GM12878 (cell line): ENCODE data around the gene TSHZ2. TPM values are rescaled to one million over a fixed set of nuclear protein-coding genes. Genes with fewer than 3 reads are reported as not detected.

Experiments used
- ATAC-seq: fragments of 200-7000 bp; cut with Tn5 transposase; 3 replicates; pipeline ENCODE4 v1.9.1; 2020; ENCODE audit warnings: mild to moderate bottlenecking, moderate library complexity
- BruUV-seq: library from RNA; stranded (reverse); fragments of 400-500 nt; replicated peaks from 2 replicates; lab custom pipeline; 2021; lab: Mats Ljungman, UMichigan
- CTCF ChIA-PET: fragments of 300-600 bp; sonication (Branson Sonifier 250); formaldehyde crosslinking; extraction: SDS; loops from one replicate; lab custom pipeline; 2021; ENCODE audit warnings: inconsistent platforms; lab: Yijun Ruan, JAX
- POLR2A ChIA-PET: fragments of 350-600 bp; formaldehyde crosslinking; extraction: SDS; loops from one replicate; lab custom pipeline; 2021; ENCODE audit warnings: inconsistent platforms; lab: Charles Lee
- RAD21 ChIA-PET: fragments of 300-600 bp; sonication (Branson Sonifier 250); formaldehyde crosslinking; loops from one replicate; lab custom pipeline; 2023; ENCODE audit warnings: antibody characterized with exemption; ENCODE audit not compliant: unreplicated experiment; lab: Charles Lee
- SMC1A ChIA-PET: fragments of 300-600 bp; sonication (Branson Sonifier 250); formaldehyde crosslinking; loops from one replicate; lab custom pipeline; 2023; ENCODE audit not compliant: unreplicated experiment, uncharacterized antibody; lab: Charles Lee
- DNase-seq: peaks from one replicate; pipeline ENCODE4 v3.0.0-alpha.2; 2011; ENCODE audit warnings: low read depth, low spot score
- FAIRE-seq: peaks from 3 replicates; lab custom pipeline; 2011; peaks lifted over from hg19 to GRCh38; lab: Jason Lieb, UNC
- H2AFZ ChIP-seq: 2 replicates; pipeline ENCODE4 v1.6.0; 2011; ENCODE audit warnings: low read depth, low read length, control low read depth; ENCODE audit not compliant: control insufficient read depth
- H3K27ac ChIP-seq: 2 replicates; pipeline ENCODE4 v1.5.1; 2011; ENCODE audit warnings: control low read depth; ENCODE audit not compliant: control insufficient read depth, insufficient read depth
- H3K27me3 ChIP-seq, 2 experiments: replicated peaks in 1 of 2; 2 replicates each; pipeline versions ENCODE4 v1.6.0 to v1.6.1; 2011; ENCODE audit warnings: low read length in 1 of 2; ENCODE audit not compliant: control insufficient read depth in 2 of 2, insufficient read depth in 2 of 2
- H3K36me3 ChIP-seq, 2 experiments: 2 replicates each; pipeline ENCODE4 v1.5.1; 2011; ENCODE audit warnings: low read length in 1 of 2; ENCODE audit not compliant: control insufficient read depth in 2 of 2, insufficient read depth in 2 of 2
- H3K4me1 ChIP-seq: 2 replicates; pipeline ENCODE4 v1.6.1; 2011; ENCODE audit warnings: mild to moderate bottlenecking, low read length, moderate library complexity, mixed read lengths; ENCODE audit not compliant: control insufficient read depth, insufficient read depth
- H3K4me2 ChIP-seq: 2 replicates; pipeline ENCODE4 v1.6.0; 2011; ENCODE audit warnings: control low read depth; ENCODE audit not compliant: control insufficient read depth, insufficient read depth
- H3K4me3 ChIP-seq: fragments of 200-600 bp; sonication (generic); 2 replicates; pipeline ENCODE4 v1.5.1; 2016
- H3K79me2 ChIP-seq: 2 replicates; pipeline ENCODE4 v1.6.0; 2011; ENCODE audit warnings: low read length; ENCODE audit not compliant: control insufficient read depth, insufficient read depth
- H3K9ac ChIP-seq: 2 replicates; pipeline ENCODE4 v1.8.0; 2011; ENCODE audit warnings: low read length, control low read depth, mixed read lengths; ENCODE audit not compliant: control insufficient read depth, insufficient read depth
- H3K9me3 ChIP-seq: replicated peaks from 3 replicates; pipeline ENCODE4 v1.5.1; 2011; ENCODE audit warnings: mild to moderate bottlenecking, low read length; ENCODE audit not compliant: control insufficient read depth, insufficient read depth
- H4K20me1 ChIP-seq: 2 replicates; pipeline ENCODE4 v1.6.0; 2011; ENCODE audit not compliant: control insufficient read depth, insufficient read depth
- ATF7 ChIP-seq: fragments of 450-650 bp; IDR thresholded peaks from 2 replicates; pipeline ENCODE4 v1.6.1; 2016; ENCODE audit warnings: low read depth, mild to moderate bottlenecking
- BHLHE40 ChIP-seq, 2 experiments: fragments of 450-650 bp in 1 of 2; IDR thresholded peaks; 2 replicates each; pipeline ENCODE4 v1.6.1; 2011 to 2017; ENCODE audit warnings: low read depth in 2 of 2, borderline replicate concordance in 1 of 2, improper control_type of control experiment in 1 of 2, low read length in 1 of 2, mild to moderate bottlenecking in 1 of 2
- CHD2 ChIP-seq: IDR thresholded peaks from 2 replicates; pipeline ENCODE4 v1.6.1; 2011; ENCODE audit warnings: low read depth, low read length, improper control_type of control experiment, borderline replicate concordance
- CTCF ChIP-seq, 3 experiments: IDR thresholded peaks in 2 of 3; conservative IDR thresholded peaks in 1 of 3; 2 replicates each; pipeline ENCODE4 v1.5.1; 2011; ENCODE audit warnings: low read depth in 3 of 3, low read length in 3 of 3, mild to moderate bottlenecking in 3 of 3, control low read depth in 2 of 3, moderate library complexity in 2 of 3, inconsistent platforms in 1 of 3, mixed read lengths in 1 of 3; ENCODE audit not compliant: control insufficient read depth in 2 of 3, insufficient read depth in 1 of 3; ENCODE audit errors: extremely low read depth in 1 of 3
- EED ChIP-seq: sonication (generic); IDR thresholded peaks from 2 replicates; pipeline ENCODE4 v1.6.1; 2016; ENCODE audit warnings: antibody characterized with exemption, low read depth
- FOXM1 ChIP-seq: IDR thresholded peaks from 2 replicates; pipeline ENCODE4 v1.6.1; 2012; ENCODE audit warnings: low read depth, mild to moderate bottlenecking, inconsistent platforms, low read length, moderate library complexity
- GATAD2B ChIP-seq: fragments of 450-650 bp; conservative IDR thresholded peaks from 2 replicates; pipeline ENCODE4 v1.6.1; 2017; ENCODE audit warnings: low read depth, mild to moderate bottlenecking, moderate library complexity
- HCFC1 ChIP-seq: fragments of 150-350 bp; IDR thresholded peaks from 2 replicates; pipeline ENCODE4 v1.6.1; 2014; ENCODE audit warnings: low read length
- IKZF2 ChIP-seq, 2 experiments: fragments of 450-650 bp; IDR thresholded peaks; 2 replicates each; pipeline ENCODE4 v1.6.1; 2017; ENCODE audit warnings: mild to moderate bottlenecking in 2 of 2, moderate library complexity in 2 of 2
- JUNB ChIP-seq: IDR thresholded peaks from 2 replicates; pipeline ENCODE4 v1.6.1; 2016; ENCODE audit warnings: antibody characterized with exemption, mild to moderate bottlenecking
- MEF2A ChIP-seq: IDR thresholded peaks from 2 replicates; pipeline ENCODE4 v1.6.1; 2011; ENCODE audit warnings: low read depth, mild to moderate bottlenecking, low read length, moderate library complexity; ENCODE audit not compliant: insufficient read depth
- MLLT1 ChIP-seq: fragments of 450-650 bp; IDR thresholded peaks from 2 replicates; pipeline ENCODE4 v1.6.1; 2016; ENCODE audit warnings: mild to moderate bottlenecking
- MTA2 ChIP-seq: fragments of 450-650 bp; IDR thresholded peaks from 2 replicates; pipeline ENCODE4 v1.6.1; 2016; ENCODE audit warnings: low read depth, mild to moderate bottlenecking, moderate library complexity
- NFYB ChIP-seq: IDR thresholded peaks from 2 replicates; pipeline ENCODE4 v1.6.1; 2011; ENCODE audit warnings: low read depth, mild to moderate bottlenecking, low read length, improper control_type of control experiment, moderate library complexity; ENCODE audit not compliant: insufficient read depth
- RB1 ChIP-seq: fragments of 450-650 bp; formaldehyde crosslinking; IDR thresholded peaks from 2 replicates; pipeline ENCODE4 v1.6.1; 2017; ENCODE audit warnings: mild to moderate bottlenecking, borderline replicate concordance
- RFX5 ChIP-seq: IDR thresholded peaks from 2 replicates; pipeline ENCODE4 v1.6.1; 2011; ENCODE audit warnings: low read depth, low read length, improper control_type of control experiment
- SMARCA5 ChIP-seq: fragments of 450-650 bp; IDR thresholded peaks from 2 replicates; pipeline ENCODE4 v1.6.1; 2017; ENCODE audit warnings: mild to moderate bottlenecking
- TBL1XR1 ChIP-seq: IDR thresholded peaks from 2 replicates; pipeline ENCODE4 v1.6.1; 2012; ENCODE audit warnings: low read depth, low read length, improper control_type of control experiment
- ZBTB33 ChIP-seq: fragments of 450-650 bp; IDR thresholded peaks from 2 replicates; pipeline ENCODE4 v1.6.1; 2017; ENCODE audit warnings: mild to moderate bottlenecking
- WGBS: methylation state at CpG from one replicate; pipeline ENCODE4 v1.1.6; 2016; ENCODE audit warnings: low lambda C conversion rate; ENCODE audit not compliant: insufficient replicate concordance, insufficient coverage; ENCODE audit errors: missing lambda C conversion rate; 5-methylcytosine and 5-hydroxymethylcytosine counted together
- in situ Hi-C: fragments of 300-500 bp; cut with MboI; formaldehyde crosslinking; loops from 9 replicates; pipeline ENCODE4 v1.14.3; 2018; ENCODE audit warnings: mixed read lengths
- intact Hi-C: fragments of 100-400 bp; cut with micrococcal nuclease; formaldehyde crosslinking; loops from one replicate; pipeline ENCODE4 v1.14.2; 2022; ENCODE audit not compliant: unreplicated experiment
- polyA plus RNA-seq, 11 experiments: library from polyadenylated mRNA; depleted of rRNA in 4 of 11; unstranded in 6 of 11; stranded (reverse) in 5 of 11; fragments of >200 nt; fragmentation: Nextera tagmentation in 4 of 11; fragmentation: Illumina TruSeq in 1 of 11; extraction: Ambion mirVana in 4 of 11; extraction: Trizol in 1 of 11; gene quantifications; 1 replicate in 1 of 11; 2 replicates in 10 of 11; pipeline versions ENCODE4 v1.2.1 to v1.2.3, GENCODE V29; 2011 to 2016; ENCODE audit warnings: inconsistent platforms in 2 of 11, missing spikeins in 2 of 11, low read depth in 1 of 11
- total RNA-seq, 4 experiments: library from RNA; depleted of rRNA in 3 of 4; stranded (reverse); fragments of >200 nt in 3 of 4; fragmentation: Illumina TruSeq in 1 of 4; extraction: Trizol in 1 of 4; gene quantifications; 2 replicates each; pipeline versions ENCODE4 v1.2.1 to v1.2.3, GENCODE V29; 2013 to 2021

Gene TSHZ2
- total and polyA plus RNA-seq, 10 of the 15 experiments (the other 5 are each of a cell fraction or from before 2014, with no cell fraction given) = 0.01 to 0.86 (median 0.13) TPM; not detected in 2

GRCh38 chr20:53413186-53413631, 441.1 kb downstream of the TSHZ2 start:
- Histone ChIP-seq H3K4me1 (peaks cover 2% of the 10 kb centered on the region; the same call in 1 of the 2 replicates), H3K36me3 (no peaks in the 10 kb centered on the region), H3K27ac (no peak overlapping the region), H3K79me2 (no peaks in the 10 kb centered on the region), H2AFZ (peak overlapping the region; percentile 65), H3K9me3 (no peaks in the 10 kb centered on the region), H3K4me3 (no peak overlapping the region), H3K9ac (no peak overlapping the region), H3K27me3 (no peaks in the 10 kb centered on the region), H3K4me2 (peak overlapping the region; percentile 49), H4K20me1 (no peaks in the 10 kb centered on the region)
- FAIRE-seq (peak; percentile 81), DNase-seq (peak; percentile 52), ATAC-seq (peak; percentile 98)
- BruUV-seq = no TSS peak
- ChIA-PET SMC1A (interaction anchor here (0.6 to 3.5 kb wide), 13 partner anchors 33 to 651 kb away, joined by 3 to 20 read pairs (median 5); no protein-coding TSS in a partner anchor), RAD21 (interaction anchor here (0.7 to 3.1 kb wide), 7 partner anchors 134 to 1101 kb away, joined by 3 to 24 read pairs (median 4); no protein-coding TSS in a partner anchor), CTCF (interaction anchor here (0.9 to 4.2 kb wide), 13 partner anchors 9 to 787 kb away, joined by 3 to 31 read pairs (median 4); no protein-coding TSS in a partner anchor), POLR2A (no interaction called here)
- in situ Hi-C loops (loop anchor here (5.0 to 10.0 kb wide), 5 partner anchors 139 to 784 kb away; no protein-coding TSS in a partner anchor), intact Hi-C loops (loop anchor here (1.0 to 10.0 kb wide), 5 partner anchors 134 to 782 kb away; no protein-coding TSS in a partner anchor)
- 23% methylated on average over 15 of the region's 15 CpGs for WGBS
- no peak for TF ChIP-seq ZBTB33
- 0 out of 2 replicates have a peak, but pooled peaks have one; percentile 17 for TF ChIP-seq HCFC1
- no peak for TF ChIP-seq RFX5
- peak; percentile 47; the same call in 1 of the 2 replicates for TF ChIP-seq EED
- TF ChIP-seq RB1 = peak; percentile 56; the same call in 1 of the 2 replicates
- TF ChIP-seq BHLHE40 (IDR thresholded peaks at IDR 0.05; ENCODE audit: borderline replicate concordance in 1 of 2, low read depth in 2 of 2, low read length in 1 of 2) = peak; percentile 55 to 70; a peak in 2 of 4 replicates
- TF ChIP-seq NFYB = no peak
- 0 out of 2 replicates have a peak, but pooled peaks have one; percentile 38 for TF ChIP-seq MEF2A
- TF ChIP-seq JUNB = peak; percentile 26; the same call in 1 of the 2 replicates
- peak; percentile 50 to 65; a peak in 1 of 4 replicates for TF ChIP-seq IKZF2 (IDR thresholded peaks at IDR 0.05)
- TF ChIP-seq TBL1XR1 = 0 out of 2 replicates have a peak, but pooled peaks have one; percentile 53
- TF ChIP-seq MTA2 = no peak
- peak; percentile 87 to 96 (median 90) for TF ChIP-seq CTCF (IDR thresholded peaks at IDR 0.05 in 2 of 3, conservative IDR thresholded peaks at IDR 0.05 in 1 of 3; ENCODE audit: control insufficient read depth in 2 of 3, extremely low read depth in 1 of 3, insufficient read depth in 1 of 3, low read depth in 3 of 3, low read length in 3 of 3)
- peak; percentile 54; the same call in 1 of the 2 replicates for TF ChIP-seq CHD2
- TF ChIP-seq SMARCA5 = 0 out of 2 replicates have a peak, but pooled peaks have one; percentile 75
- peak; percentile 40; the same call in 1 of the 2 replicates for TF ChIP-seq MLLT1
- TF ChIP-seq FOXM1 = 0 out of 2 replicates have a peak, but pooled peaks have one; percentile 45
- peak; percentile 39; the same call in 1 of the 2 replicates for TF ChIP-seq ATF7
- TF ChIP-seq GATAD2B = peak; percentile 52; the same call in 1 of the 2 replicates
